NOMO-1 (cell line): ENCODE measurements around the gene SYT6.
"Not testable (repeated sequence)": the region's sequence is repeated elsewhere in the genome, so short reads cannot be mapped to it uniquely, and the experiment has no call there.

Experiments
- DNase-seq, 2 experiments: peaks; one replicate each; lab custom pipeline; 2025; ENCODE audit not compliant: unreplicated experiment in 2 of 2; lab: John Stamatoyannopoulos, UW

SYT6 gene

DNA sequence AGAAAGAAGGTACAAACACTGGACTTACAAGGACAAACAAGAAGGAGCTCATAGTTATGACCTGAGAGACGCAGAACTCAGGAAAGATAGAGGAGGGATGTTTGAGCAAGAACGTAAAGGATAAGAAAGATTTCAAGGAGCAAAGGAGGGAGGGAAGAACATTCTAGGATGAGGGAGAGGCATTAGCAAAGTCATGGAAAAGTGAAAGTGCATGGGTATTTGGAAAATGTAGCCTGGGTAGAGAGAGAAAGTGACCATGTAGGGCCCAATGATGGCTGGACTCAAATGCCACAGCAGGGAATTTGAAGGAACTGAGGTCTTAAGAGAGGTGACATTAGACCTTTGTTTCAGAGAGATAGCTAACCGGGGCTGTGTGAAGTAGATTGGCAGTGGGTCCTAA is 76.5 kb downstream of the SYT6 start:
- DNase-seq, result no peak

DNA sequence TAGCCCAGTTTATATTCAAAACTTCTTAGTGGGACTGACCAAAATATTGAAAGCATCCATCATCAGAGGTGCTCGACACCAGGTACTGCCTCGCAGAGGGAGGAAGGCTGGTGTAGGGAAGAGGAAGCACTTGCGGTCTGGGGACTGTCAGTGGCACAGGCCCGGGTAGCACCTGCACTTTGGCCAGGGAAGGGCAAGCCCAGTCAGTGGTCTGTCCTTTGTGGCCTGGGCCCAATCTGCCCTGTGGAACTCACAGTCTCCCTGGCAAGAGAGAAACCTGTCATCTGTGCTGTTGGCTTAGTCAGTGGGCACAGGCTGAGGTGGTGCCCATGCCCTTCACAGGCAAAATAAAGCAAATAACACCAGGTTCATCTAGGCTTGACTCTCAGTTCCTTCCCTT is 77.4 kb downstream of the SYT6 start:
- no peak for DNase-seq

DNA sequence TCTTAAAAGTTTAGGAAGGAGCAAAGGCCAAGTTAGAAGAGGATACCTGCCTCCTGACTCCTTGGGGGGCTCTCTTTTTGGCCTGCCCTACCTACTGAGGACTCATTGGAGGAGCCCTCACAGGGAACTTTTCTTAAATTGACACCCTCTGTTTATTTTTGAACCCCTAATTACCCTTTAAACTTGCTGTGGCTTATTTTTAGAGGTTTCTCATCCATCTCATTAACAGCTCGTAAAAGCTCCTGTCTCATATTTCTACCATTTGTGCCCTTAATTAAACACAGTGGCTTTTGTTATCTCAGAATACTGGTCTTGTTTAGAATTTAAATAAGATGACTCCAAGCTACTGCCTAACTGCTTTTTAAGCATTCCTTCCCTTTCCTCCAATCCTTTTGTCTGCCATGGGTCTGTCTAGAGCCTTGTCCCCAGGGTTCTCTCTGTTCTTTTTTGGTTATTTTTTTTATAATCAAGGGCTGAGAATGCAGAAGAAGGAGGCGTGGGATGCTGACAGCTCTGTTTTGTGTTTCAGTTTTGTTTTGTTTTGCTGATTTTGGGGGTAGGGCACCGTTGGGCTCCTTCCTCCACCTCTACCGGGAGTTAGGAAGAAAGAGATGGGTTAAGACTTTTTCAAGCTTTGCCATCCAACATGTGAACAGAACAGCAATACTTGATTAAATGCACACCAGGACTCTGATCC is 78.0 kb downstream of the SYT6 start:
- no peak for DNase-seq

DNA sequence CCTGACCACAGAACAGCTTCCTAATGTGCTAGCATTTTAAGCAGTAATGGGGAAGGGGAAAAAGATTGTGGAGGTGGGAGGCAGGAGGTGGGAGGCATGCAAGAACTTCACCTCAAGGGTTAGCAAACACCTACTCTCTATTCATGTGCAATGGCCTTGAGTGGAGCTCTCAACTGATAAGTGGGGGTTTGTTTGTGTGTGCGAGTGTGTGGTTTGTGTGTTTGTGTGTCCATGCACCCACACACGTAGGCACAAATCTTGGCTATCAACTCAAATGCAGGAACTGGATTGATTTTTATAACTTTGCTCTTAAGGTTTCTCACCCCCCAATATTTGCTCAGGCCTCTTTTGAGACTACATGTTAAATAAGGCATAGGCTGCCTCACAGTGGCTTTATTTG is 78.6 kb downstream of the SYT6 start:
- DNase-seq, result no peak

DNA sequence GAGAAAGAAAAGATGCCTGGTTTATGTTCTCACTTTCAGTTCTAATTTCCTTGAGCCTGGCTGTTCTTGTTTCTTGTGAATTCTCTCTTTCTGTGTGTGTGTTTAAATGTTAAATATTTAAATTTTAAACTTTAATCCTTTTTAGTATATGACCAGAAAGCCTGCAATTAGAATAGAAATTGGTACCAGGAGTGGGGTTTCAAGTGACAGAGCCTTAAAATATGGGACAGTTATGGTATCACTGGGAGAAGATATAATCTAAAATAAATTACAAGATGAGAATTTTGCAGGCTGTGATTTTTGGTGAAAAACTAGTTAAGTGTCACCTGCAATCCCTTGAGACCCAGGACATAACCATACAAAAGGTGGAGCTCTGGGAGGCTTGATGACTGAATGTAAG is 81.4 kb downstream of the SYT6 start:
- DNase-seq, result no peak

DNA sequence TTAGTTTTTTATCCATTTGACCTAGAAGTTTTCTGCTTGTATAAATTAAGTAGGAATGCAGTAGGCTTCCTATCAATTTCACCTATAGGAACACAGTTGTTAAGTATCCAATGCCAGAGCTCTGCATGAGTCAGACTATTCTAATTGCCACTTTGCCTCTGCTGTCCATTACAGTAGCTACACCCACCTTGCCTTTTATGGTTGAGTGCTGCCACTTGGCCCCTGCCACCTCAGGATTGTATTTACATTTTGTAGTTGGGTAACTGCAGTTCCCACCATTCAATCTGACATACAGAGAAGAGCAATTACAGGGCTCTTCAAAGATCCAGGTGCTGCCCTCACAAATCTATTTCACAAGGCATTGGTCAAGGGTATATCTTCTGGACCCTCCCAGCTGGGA is 83.9 kb downstream of the SYT6 start:
- not testable (repeated sequence) for DNase-seq

DNA sequence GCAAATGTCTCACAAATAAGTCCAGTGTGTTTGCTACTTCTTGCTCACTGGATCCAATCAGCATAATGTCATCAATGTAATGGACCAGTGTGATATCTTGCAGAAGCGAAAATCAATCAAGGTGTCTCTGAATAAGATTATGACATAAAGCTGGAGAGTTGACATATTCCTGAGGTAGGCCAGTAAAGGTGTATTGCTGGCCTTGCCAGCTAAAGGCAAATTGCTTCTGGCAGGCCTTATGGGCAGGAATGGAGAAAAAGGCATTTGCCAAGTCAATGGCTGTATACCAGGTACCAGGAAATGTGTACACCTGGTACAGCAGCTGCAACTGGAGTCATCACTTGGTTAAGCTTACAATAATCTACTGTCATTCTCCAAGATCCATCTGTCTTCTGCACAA is 85.0 kb downstream of the SYT6 start:
- not testable (repeated sequence) for DNase-seq

DNA sequence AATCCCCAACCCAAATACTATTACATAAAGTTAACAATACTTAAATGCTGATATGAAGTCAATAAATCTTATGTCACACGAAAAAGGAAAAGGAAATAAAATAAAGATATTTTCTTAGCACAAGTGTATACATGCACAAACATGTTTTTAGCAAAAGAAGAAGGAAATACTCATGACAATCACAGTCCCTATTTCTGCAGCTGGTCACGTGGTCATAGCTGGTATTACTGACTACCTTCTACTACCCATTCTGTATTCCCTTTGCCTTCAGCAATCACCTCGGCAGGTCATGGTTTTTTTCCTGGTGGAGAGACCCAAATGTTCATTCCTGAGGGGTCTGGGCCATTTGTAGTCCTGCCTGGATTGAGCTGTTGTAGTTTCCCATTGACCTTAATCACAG is 88.0 kb downstream of the SYT6 start:
- DNase-seq, result not testable (repeated sequence)

DNA sequence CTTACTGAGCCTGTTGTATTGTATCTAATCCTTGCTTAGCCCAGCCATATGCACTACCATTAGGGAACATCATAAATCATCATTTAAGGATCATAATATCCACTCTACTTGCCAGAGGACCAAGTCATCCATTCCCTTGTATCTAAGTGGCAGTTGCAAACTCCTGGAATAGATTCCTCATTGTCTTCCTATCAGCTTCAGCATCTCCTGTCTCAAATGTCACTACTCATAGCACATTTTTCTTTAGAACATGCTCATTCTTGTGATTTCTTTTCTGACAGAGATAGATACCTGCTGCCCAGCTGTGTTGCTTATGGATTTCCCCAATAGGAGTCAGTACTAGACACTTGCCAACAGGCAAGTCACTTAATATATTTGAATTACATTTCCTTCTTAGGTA is 90.1 kb downstream of the SYT6 start:
- DNase-seq, result no peak

DNA sequence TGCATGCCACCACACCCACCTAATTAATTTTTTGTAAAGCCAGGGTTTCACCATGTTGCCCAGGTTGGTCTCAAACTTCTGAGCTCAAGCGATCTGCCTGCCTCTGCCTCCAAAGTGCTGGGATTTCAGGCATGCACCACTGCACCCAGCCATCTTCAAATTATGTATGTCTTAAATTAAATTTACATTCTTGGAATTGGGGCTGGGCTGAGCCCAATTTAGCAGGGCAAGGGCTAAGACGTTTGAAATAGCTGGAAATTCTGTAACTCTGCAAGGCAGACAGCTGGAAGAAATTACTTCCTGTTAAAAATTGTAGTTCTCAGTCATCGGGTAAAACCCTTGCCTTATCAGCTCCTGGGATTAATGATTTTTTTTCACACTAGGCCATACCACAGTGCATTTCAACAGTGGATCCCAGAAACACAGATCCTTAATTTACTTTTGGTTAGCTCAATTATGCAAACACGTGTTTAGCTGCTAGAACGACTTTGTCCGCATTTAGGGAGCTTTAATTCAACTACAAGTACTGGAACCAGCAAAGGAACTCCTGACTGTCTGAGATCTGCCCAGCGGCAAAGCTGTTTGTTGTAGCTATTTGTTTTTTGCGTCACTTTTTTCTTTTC is 91.1 kb downstream of the SYT6 start:
- DNase-seq, result peak in 1 of 2 experiments; percentile 19

DNA sequence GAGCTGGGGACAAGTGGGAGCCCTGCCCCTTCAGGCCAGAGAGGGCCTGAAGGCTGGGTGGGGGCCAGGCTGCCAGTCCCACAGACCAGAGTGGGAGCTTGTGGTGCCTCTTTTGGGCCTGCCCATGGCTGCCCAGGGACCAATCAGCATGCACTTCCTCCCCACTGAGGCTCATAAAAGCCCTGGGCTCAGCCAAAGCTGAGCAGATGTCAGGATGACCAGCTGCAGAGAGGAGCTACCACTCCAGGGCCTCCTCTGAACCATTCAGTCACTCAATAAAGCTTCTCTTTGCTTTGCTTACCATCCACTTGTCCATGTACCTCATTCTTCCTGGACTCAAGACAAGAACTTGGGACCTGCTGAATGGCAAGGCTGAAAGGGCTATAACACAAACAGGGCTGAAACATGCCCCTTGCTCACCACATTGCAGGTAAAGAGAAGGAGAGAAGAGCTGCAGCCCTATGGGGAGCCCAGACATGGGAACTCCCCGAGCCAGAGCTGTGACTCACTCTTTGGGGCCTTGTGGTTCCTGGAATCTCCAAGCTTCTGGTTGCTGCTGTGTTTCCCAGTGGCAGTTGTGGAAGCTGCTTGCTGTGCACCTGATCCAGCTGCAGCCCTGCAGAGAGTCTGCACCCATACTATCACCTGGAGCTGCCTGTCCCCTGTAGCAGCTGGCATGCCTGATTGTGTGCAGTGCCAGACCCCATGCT is 92.4 kb downstream of the SYT6 start:
- no peak for DNase-seq

DNA sequence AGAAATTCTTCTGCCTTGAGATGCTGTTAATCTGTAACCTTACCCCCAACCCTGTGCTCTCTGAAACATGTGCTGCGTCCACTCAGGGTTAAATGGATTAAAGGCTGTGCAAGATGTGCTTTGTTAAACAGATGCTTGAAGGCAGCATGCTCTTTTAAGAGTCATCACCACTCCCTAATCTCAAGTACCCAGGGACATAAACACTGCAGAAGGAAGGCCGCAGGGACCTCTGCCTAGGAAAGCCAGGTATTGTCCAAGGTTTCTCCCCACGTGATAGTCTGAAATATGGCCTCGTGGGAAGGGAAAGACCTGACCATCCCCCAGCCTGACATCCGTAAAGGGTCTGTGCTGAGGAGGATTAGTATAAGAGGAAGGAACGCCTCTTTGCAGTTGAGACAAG is 95.4 kb downstream of the SYT6 start:
- DNase-seq, result not testable (repeated sequence)

DNA sequence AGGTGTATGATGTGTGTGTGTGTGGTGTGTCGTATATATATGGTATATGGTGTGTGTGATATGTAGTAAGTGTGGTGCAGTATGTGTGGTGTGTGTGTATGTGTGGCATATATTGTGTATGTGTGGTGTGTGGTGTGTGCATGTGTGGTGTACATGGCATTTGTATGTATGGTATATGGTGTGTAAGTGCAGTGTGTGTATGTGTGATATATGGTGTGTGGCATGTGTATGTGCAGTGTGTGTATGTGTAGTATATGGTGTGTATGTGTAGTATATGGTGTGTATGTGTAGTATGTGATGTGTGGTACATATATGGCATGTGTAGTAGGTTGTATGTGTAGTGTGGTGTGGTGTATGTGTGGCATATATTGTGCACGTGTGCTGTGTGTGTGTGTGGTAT is 99.5 kb downstream of the SYT6 start:
- DNase-seq, result no peak

DNA sequence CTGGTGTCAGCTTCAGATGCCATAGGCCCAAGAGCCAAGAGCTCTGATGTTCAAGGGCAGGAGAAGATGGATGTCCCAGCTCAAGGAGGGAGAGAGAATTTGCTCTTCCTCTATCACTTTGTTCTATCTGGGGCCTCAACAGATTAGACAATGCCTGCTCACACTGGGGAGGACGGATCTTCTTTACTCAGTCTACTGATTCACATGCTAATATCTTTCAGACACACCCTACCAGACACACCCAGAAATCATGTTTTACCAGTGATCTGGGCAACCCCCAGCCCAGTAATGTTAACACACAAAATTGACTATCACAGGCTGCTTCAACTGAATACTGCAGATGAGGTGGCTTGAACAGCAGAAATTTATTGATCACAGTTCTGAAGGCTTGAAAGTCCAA is 105.4 kb downstream of the SYT6 start:
- DNase-seq, result no peak

DNA sequence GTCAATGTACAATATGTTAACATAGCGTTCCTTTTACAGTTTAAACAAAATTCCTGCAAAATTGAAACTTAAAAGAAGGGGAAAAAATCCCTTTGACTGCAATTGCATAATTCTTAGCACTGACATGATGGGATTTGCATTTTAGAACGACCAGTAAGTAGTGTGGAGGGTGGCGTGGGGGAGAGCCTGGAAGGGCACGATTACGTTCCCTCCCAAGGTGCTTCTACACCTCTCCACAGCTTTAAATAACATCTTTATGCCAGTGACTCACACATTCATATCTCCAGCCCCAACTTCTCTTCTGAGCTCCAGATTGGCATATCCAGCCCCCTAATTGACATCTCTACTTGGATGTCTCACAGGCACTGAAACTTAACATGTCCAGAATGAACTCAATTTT is 110.1 kb downstream of the SYT6 start:
- DNase-seq, result no peak

DNA sequence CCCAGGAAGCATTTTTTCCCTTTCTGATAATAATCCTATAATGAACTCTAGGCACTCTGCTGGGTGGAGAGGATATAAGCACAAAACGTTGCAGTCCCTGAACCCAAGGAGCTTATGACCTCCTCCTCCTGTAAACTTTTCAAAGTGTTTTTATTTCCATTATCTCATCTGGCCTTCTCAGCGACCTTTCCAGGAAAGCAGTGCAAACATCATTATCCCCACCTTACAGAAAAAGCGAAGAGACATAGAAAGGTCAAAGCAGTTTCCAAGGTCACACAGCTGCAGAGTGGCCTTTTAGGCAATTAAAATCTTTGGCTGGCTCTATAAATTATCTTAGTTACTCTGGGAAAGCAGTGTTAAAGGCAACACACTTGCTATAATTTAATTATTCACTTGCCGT is 110.6 kb downstream of the SYT6 start:
- no peak for DNase-seq

DNA sequence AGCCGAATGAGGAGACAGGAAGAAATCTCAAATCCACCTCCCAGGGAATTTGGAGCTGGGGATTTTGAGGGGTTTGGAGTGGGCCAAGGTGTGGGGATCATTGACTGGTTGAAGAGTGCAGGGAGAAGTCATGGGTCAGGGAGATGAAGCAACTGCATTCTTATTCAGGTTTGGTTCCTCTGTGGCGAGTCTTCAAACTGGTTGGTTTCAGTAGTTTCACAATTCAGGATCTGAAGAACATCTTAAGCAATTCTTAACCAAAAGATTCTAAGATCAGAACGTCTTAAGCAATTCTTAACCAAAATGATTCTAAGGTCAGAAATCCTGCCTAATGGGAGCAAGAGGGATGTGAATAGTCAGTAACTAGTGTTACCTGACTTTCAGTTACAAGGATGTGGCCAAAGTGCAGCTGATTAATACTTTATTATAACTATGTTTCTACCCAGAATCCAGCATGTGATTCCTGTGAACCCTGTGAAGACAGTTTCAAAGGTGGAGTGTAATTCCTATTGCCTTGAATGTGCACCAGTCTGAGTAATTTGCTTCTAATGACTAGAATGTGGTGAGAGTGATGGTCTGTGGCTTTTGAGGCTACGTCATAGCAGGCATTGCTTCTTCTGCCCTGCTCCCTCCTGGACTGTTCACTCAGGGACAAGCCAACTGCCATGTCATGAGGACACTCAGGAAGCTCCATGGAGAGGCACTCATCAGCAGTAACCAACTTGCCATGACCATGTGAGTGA is 113.2 kb downstream of the SYT6 start:
- DNase-seq, result peak; percentile 70 to 98
